GM23338 (cell line): ENCODE results near the gene ATP5PD. TPM values are rescaled to one million over a fixed set of nuclear protein-coding genes. Genes with fewer than 3 reads are reported as not detected.

Experiments
- ATAC-seq: fragments of 200-7000 bp; cut with Tn5 transposase; 3 replicates; pipeline ENCODE4 v1.9.1; 2020
- DNase-seq: peaks from one replicate; pipeline ENCODE4 v3.0.0-alpha.2; 2015; ENCODE audit warnings: low spot score
- H2AFZ ChIP-seq: fragments of 200-600 bp; sonication (generic); 2 replicates; pipeline ENCODE4 v1.8.0; 2016; ENCODE audit warnings: antibody characterized with exemption, mild to moderate bottlenecking, moderate library complexity
- H3F3A ChIP-seq: fragments of 200-600 bp; sonication (generic); replicated peaks from 2 replicates; pipeline ENCODE4 v1.8.0; 2017; ENCODE audit warnings: antibody characterized with exemption, mixed run types, low read depth
- H3K27ac ChIP-seq: fragments of 200-600 bp; sonication (generic); 2 replicates; pipeline ENCODE4 v1.6.1; 2016; ENCODE audit warnings: low read depth
- H3K27me3 ChIP-seq: fragments of 200-600 bp; sonication (generic); 2 replicates; pipeline ENCODE4 v1.8.0; 2016; ENCODE audit warnings: mild to moderate bottlenecking, mixed run types, moderate library complexity; ENCODE audit not compliant: insufficient read depth
- H3K36me3 ChIP-seq: fragments of 200-600 bp; sonication (generic); 2 replicates; pipeline ENCODE4 v1.8.0; 2016; ENCODE audit warnings: mild to moderate bottlenecking; ENCODE audit not compliant: insufficient read depth
- H3K4me1 ChIP-seq: fragments of 200-600 bp; sonication (generic); 2 replicates; pipeline ENCODE4 v1.8.0; 2016; ENCODE audit warnings: mild to moderate bottlenecking, moderate library complexity; ENCODE audit not compliant: insufficient read depth
- H3K4me2 ChIP-seq: fragments of 200-600 bp; sonication (generic); 2 replicates; pipeline ENCODE4 v1.7.1; 2017; ENCODE audit warnings: mixed run types
- H3K4me3 ChIP-seq: fragments of 200-600 bp; sonication (generic); 2 replicates; pipeline ENCODE4 v1.6.1; 2016; ENCODE audit warnings: mixed run types
- H3K79me2 ChIP-seq: fragments of 200-600 bp; sonication (generic); replicated peaks from 2 replicates; pipeline ENCODE4 v1.8.0; 2017; ENCODE audit warnings: mild to moderate bottlenecking; ENCODE audit not compliant: insufficient read depth
- H3K9me2 ChIP-seq: fragments of 200-600 bp; sonication (generic); 2 replicates; pipeline ENCODE4 v1.8.0; 2017; ENCODE audit not compliant: insufficient read depth
- H4K20me1 ChIP-seq: fragments of 200-600 bp; sonication (generic); replicated peaks from 2 replicates; pipeline ENCODE4 v1.8.0; 2017; ENCODE audit warnings: mild to moderate bottlenecking; ENCODE audit not compliant: insufficient read depth
- H3K27ac Mint-ChIP-seq: 2 replicates; pipeline ENCODE4 v1.8.0; 2020; ENCODE audit warnings: inconsistent platforms, mild to moderate bottlenecking, moderate library complexity, mixed read lengths
- H3K27me3 Mint-ChIP-seq: 3 replicates; pipeline ENCODE4 v1.8.0; 2022; ENCODE audit warnings: low read depth, mild to moderate bottlenecking, moderate library complexity, mixed read lengths, inconsistent platforms; ENCODE audit not compliant: insufficient read depth, poor library complexity
- H3K36me3 Mint-ChIP-seq: 3 replicates; pipeline ENCODE4 v1.8.0; 2021; ENCODE audit warnings: low read depth, mild to moderate bottlenecking, inconsistent platforms, moderate library complexity, mixed read lengths
- H3K4me1 Mint-ChIP-seq: 3 replicates; pipeline ENCODE4 v1.8.0; 2020; ENCODE audit warnings: mild to moderate bottlenecking, inconsistent platforms, mixed read lengths
- H3K4me3 Mint-ChIP-seq: 3 replicates; pipeline ENCODE4 v1.8.0; 2021; ENCODE audit warnings: moderate library complexity, mild to moderate bottlenecking, inconsistent platforms, mixed read lengths
- H3K9me3 Mint-ChIP-seq: 3 replicates; pipeline ENCODE4 v1.8.0; 2020; ENCODE audit warnings: moderate library complexity, mild to moderate bottlenecking, inconsistent platforms, mixed read lengths
- EZH2 ChIP-seq: fragments of 200-600 bp; sonication (generic); IDR thresholded peaks from one replicate; pipeline ENCODE4 v1.8.0; 2017; ENCODE audit warnings: antibody characterized with exemption, mild to moderate bottlenecking, low read depth; ENCODE audit not compliant: unreplicated experiment
- JUNB ChIP-seq: IDR thresholded peaks from one replicate; pipeline ENCODE4 v1.6.1; 2016; ENCODE audit warnings: antibody characterized with exemption; ENCODE audit not compliant: unreplicated experiment
- POLR2AphosphoS5 ChIP-seq: IDR thresholded peaks from 2 replicates; pipeline ENCODE4 v1.6.1; 2016; ENCODE audit warnings: antibody characterized with exemption, low read depth
- ZNF331 ChIP-seq: fragments of 250-450 bp; sonication (Bioruptor Pico); IDR thresholded peaks from 2 replicates; pipeline ENCODE4 v1.5.0; 2020; ENCODE audit warnings: low read depth, mild to moderate bottlenecking, moderate library complexity
- polyA plus RNA-seq: library from polyadenylated mRNA; unstranded; fragments of >200 nt; fragmentation: Nextera tagmentation; extraction: Ambion mirVana; gene quantifications from 2 replicates; pipeline ENCODE4 v1.2.1, GENCODE V29; 2016
- total RNA-seq: library from RNA; depleted of rRNA; stranded (reverse); fragments of >200 nt; shearing (Covaris generic); gene quantifications from 2 replicates; pipeline ENCODE4 v1.2.3, GENCODE V29; 2014
- TF ChIP-seq, protein P1 (sequence below): IDR thresholded peaks from one replicate; pipeline ENCODE4 v1.6.1; 2018; ENCODE audit warnings: antibody characterized with exemption; ENCODE audit not compliant: unreplicated experiment
- TF ChIP-seq, protein P2 (sequence below), 2 experiments: fragments of 200-600 bp in 1 of 2; sonication (generic) in 1 of 2; conservative IDR thresholded peaks; 2 replicates each; pipeline versions ENCODE4 v1.5.1 to v1.6.1; 2016 to 2017; ENCODE audit warnings: antibody characterized with exemption in 2 of 2, low read depth in 2 of 2, mild to moderate bottlenecking in 2 of 2, moderate library complexity in 1 of 2

The ATP5PD gene
- total and polyA plus RNA-seq, 2 experiments from 2014 or later: 244 to 1,144 TPM

DNA sequence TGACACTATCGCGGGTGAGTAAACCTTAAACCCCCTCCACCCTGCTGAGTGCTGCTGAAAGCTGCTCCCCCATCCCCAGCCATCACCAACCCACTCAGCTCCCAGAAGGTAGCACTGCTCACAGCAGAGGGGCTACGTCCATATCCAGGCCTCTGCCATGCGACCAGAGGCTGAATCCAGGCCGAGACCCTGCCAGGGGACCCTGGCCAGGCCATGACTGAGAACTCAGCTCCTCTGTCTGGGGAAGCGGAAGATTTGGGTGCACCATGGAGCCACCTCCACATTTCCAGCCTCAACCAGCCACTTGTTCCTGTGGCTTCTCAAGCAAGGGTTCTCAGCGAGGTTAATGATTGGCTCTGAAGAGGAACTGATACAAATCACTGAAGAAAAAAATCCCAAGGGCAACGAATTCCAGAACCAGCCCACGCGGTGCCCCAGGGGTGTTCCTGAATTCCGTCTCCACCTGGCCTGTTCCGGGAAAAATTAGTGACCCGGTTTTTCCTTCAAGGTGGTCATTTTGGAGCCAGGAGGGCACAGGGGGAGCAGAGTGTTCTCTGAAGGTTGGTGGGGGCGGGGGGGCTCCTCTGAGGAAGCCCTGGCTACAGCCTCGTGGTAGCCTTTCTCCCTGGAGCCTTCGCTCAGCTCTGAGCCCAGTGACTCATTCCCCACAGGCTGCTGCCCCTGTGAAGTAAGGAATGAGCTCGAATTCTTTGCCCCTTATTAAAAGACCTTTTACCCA is 31.7 kb upstream of the ATP5PD start:
- Histone ChIP-seq H2AFZ (peak overlapping the region; percentile 99), H3K4me3 (no peak overlapping the region), H3K9me2 (no peaks in the 10 kb centered on the region), H3K4me1 (peaks cover 29% of the 10 kb centered on the region), H3K27ac (no peak overlapping the region), H3K36me3 (no peaks in the 10 kb centered on the region), H3K79me2 (no peaks in the 10 kb centered on the region), H3K4me2 (peak overlapping the region; percentile 92; the same call in 1 of the 2 replicates), H4K20me1 (no peaks in the 10 kb centered on the region), H3F3A (peaks cover 14% of the 10 kb centered on the region; the same call in 1 of the 2 replicates), H3K27me3 (no peaks in the 10 kb centered on the region)
- peaks cover 17% of the 10 kb centered on the region for H3K27me3 Mint-ChIP-seq
- no peaks in the 10 kb centered on the region for H3K36me3 Mint-ChIP-seq
- peak overlapping the region; percentile 12; the same call in 1 of the 3 replicates for H3K4me3 Mint-ChIP-seq
- DNase-seq: no peak
- no peak overlapping the region for H3K27ac Mint-ChIP-seq
- no peak for TF ChIP-seq POLR2AphosphoS5
- ATAC-seq: peak; percentile 2; the same call in 1 of the 3 replicates
- H3K4me1 Mint-ChIP-seq: peaks cover 23% of the 10 kb centered on the region
- no peaks in the 10 kb centered on the region for H3K9me3 Mint-ChIP-seq

DNA sequence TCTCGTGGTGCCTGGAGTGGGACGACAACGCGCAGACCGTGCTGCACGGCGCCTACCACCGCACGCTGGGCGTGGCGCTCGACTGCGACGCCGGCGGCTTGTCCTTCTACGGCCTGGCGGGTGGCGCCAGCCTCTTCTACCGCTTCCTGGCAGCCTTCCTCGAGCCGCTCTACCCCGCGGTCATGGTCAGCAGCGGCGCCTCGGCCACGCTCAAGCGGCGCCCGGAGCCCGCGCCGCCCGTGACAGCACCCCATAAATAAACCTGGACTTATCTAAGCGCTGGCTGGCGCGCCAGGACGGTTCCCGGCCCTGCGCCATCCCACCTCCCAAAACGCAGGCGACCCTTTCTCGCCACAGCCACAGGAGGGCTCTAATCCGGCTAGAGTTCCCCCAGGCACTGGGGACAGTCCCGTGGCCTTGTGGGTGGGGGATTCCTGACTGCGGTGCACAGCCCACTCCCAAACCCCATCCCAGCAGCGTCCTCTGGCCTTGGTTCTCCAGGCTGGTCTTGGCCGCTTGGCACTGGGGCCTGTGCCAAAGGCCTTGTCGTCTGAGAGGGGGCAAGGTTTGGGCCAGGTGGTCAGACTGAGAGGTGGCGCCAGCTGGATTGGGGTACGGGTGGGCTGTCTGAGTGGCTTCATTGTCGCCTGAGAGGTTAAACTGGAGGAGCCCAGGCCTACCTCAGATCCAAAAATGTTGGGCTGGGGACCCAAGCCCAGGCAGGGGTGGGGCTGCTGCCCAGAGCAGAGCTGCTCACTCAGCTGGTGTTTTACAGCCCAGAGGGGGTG is 30.9 kb upstream of the ATP5PD start:
- no peaks in the 10 kb centered on the region for H3K27me3 ChIP-seq
- H3K4me2 ChIP-seq: peak overlapping the region; percentile 92
- H2AFZ ChIP-seq: peak overlapping the region; percentile 99
- no peaks in the 10 kb centered on the region for H3K79me2 ChIP-seq
- no peaks in the 10 kb centered on the region for H3K36me3 Mint-ChIP-seq
- peak overlapping the region; percentile 63 for H3K4me3 ChIP-seq
- no peak overlapping the region for H3K27ac ChIP-seq
- ATAC-seq (peak; percentile 68), DNase-seq (peak; percentile 66)
- peaks cover 21% of the 10 kb centered on the region for H3K4me1 ChIP-seq
- H4K20me1 ChIP-seq: no peaks in the 10 kb centered on the region
- no peaks in the 10 kb centered on the region for H3K9me3 Mint-ChIP-seq
- H3K27me3 Mint-ChIP-seq: peaks cover 17% of the 10 kb centered on the region
- peaks cover 22% of the 10 kb centered on the region for H3K4me1 Mint-ChIP-seq
- peaks cover 14% of the 10 kb centered on the region; the same call in 1 of the 2 replicates for H3F3A ChIP-seq
- peak overlapping the region; percentile 63; the same call in 2 of the 3 replicates for H3K4me3 Mint-ChIP-seq
- no peaks in the 10 kb centered on the region for H3K36me3 ChIP-seq
- H3K9me2 ChIP-seq: no peaks in the 10 kb centered on the region
- TF ChIP-seq, protein P1, sequence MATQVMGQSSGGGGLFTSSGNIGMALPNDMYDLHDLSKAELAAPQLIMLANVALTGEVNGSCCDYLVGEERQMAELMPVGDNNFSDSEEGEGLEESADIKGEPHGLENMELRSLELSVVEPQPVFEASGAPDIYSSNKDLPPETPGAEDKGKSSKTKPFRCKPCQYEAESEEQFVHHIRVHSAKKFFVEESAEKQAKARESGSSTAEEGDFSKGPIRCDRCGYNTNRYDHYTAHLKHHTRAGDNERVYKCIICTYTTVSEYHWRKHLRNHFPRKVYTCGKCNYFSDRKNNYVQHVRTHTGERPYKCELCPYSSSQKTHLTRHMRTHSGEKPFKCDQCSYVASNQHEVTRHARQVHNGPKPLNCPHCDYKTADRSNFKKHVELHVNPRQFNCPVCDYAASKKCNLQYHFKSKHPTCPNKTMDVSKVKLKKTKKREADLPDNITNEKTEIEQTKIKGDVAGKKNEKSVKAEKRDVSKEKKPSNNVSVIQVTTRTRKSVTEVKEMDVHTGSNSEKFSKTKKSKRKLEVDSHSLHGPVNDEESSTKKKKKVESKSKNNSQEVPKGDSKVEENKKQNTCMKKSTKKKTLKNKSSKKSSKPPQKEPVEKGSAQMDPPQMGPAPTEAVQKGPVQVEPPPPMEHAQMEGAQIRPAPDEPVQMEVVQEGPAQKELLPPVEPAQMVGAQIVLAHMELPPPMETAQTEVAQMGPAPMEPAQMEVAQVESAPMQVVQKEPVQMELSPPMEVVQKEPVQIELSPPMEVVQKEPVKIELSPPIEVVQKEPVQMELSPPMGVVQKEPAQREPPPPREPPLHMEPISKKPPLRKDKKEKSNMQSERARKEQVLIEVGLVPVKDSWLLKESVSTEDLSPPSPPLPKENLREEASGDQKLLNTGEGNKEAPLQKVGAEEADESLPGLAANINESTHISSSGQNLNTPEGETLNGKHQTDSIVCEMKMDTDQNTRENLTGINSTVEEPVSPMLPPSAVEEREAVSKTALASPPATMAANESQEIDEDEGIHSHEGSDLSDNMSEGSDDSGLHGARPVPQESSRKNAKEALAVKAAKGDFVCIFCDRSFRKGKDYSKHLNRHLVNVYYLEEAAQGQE: no peak
- TF ChIP-seq JUNB (no peak), POLR2AphosphoS5 (peak; percentile 3; the same call in 1 of the 2 replicates), ZNF331 (CRISPR knock-in tag) (no peak), EZH2 (no peak)
- TF ChIP-seq, protein P2, sequence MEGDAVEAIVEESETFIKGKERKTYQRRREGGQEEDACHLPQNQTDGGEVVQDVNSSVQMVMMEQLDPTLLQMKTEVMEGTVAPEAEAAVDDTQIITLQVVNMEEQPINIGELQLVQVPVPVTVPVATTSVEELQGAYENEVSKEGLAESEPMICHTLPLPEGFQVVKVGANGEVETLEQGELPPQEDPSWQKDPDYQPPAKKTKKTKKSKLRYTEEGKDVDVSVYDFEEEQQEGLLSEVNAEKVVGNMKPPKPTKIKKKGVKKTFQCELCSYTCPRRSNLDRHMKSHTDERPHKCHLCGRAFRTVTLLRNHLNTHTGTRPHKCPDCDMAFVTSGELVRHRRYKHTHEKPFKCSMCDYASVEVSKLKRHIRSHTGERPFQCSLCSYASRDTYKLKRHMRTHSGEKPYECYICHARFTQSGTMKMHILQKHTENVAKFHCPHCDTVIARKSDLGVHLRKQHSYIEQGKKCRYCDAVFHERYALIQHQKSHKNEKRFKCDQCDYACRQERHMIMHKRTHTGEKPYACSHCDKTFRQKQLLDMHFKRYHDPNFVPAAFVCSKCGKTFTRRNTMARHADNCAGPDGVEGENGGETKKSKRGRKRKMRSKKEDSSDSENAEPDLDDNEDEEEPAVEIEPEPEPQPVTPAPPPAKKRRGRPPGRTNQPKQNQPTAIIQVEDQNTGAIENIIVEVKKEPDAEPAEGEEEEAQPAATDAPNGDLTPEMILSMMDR (conservative IDR thresholded peaks at IDR 0.05; ENCODE audit: low read depth in 2 of 2): peak; percentile 25 to 53; a peak in 3 of 4 replicates
- H3K27ac Mint-ChIP-seq: no peak overlapping the region
